Kidney (tissue), 14 donors: ENCODE results near the gene MCL1. TPM values are rescaled to one million over a fixed set of nuclear protein-coding genes. Genes with fewer than 3 reads are reported as not detected.

ENCODE experiments used
- DNase-seq, 5 donors: peaks; one replicate each; pipeline ENCODE4 v3.0.0-alpha.2; 2013 to 2020
- FAIRE-seq: peaks from 2 replicates; lab custom pipeline; 2012; peaks lifted over from hg19 to GRCh38; lab: Jason Lieb, UNC
- H3K27ac ChIP-seq, 2 donors: one replicate each; pipeline ENCODE4 v1.7.0; 2013; ENCODE audit warnings: low read depth in 2 of 2, low read length in 2 of 2, inconsistent platforms in 1 of 2
- H3K27me3 ChIP-seq: one replicate; pipeline ENCODE4 v1.7.1; 2013; ENCODE audit warnings: low read length, inconsistent platforms; ENCODE audit not compliant: control insufficient read depth, insufficient read depth
- H3K36me3 ChIP-seq, 3 donors: one replicate each; pipeline versions ENCODE4 v1.7.0 to v1.7.1; 2013; ENCODE audit warnings: low read length in 3 of 3, control low read depth in 1 of 3, inconsistent platforms in 1 of 3; ENCODE audit not compliant: insufficient read depth in 3 of 3, control insufficient read depth in 2 of 3
- H3K4me1 ChIP-seq, 3 donors: one replicate each; pipeline versions ENCODE4 v1.7.0 to v1.7.1; 2013; ENCODE audit warnings: low read length in 3 of 3, inconsistent platforms in 1 of 3, low read depth in 1 of 3; ENCODE audit not compliant: control insufficient read depth in 2 of 3, insufficient read depth in 2 of 3
- H3K4me3 ChIP-seq, 3 donors: one replicate each; pipeline versions ENCODE4 v1.7.0 to v1.8.1; 2013; ENCODE audit warnings: low read length in 3 of 3, control low read depth in 1 of 3, inconsistent platforms in 1 of 3
- H3K9ac ChIP-seq, 3 donors: one replicate each; pipeline versions ENCODE4 v1.7.0 to v1.7.1; 2013; ENCODE audit warnings: low read length in 3 of 3, control low read depth in 1 of 3, inconsistent platforms in 1 of 3
- H3K9me3 ChIP-seq, 3 donors: one replicate each; pipeline versions ENCODE4 v1.7.0 to v1.7.1; 2013; ENCODE audit warnings: low read length in 3 of 3, control low read depth in 1 of 3, inconsistent platforms in 1 of 3; ENCODE audit not compliant: control insufficient read depth in 2 of 3, insufficient read depth in 1 of 3
- intact Hi-C: fragments of 100-400 bp; cut with DNase I; formaldehyde crosslinking; loops from one replicate; pipeline ENCODE4 v1.11.1; 2022
- polyA plus RNA-seq: library from polyadenylated mRNA; stranded (reverse); fragments of 350-450 nt; fragmentation: Illumina TruSeq; extraction: RNeasy Lipid Tissue Mini Kit (QIAGEN cat#74804); gene quantifications from one replicate; pipeline ENCODE4 v1.2.3, GENCODE V29; 2014; ENCODE audit warnings: low read depth, low replicate concordance; ENCODE audit not compliant: insufficient read depth
- total RNA-seq: library from RNA; stranded (reverse); fragmentation: NEBNext Ultra II Directional; extraction: Animal tissue kit (Norgen Biotek cat#: 25700); gene quantifications from one replicate; pipeline ENCODE4 v1.2.1, GENCODE V29; 2021
- TF ChIP-seq, protein P1 (sequence below): IDR thresholded peaks from 3 replicates; pipeline ENCODE4 v1.5.1; 2012; ENCODE audit warnings: mild to moderate bottlenecking, moderate library complexity, borderline replicate concordance; ENCODE audit not compliant: insufficient read depth; ENCODE audit errors: extremely low read depth
- donor health status: control.
- donor health status: control.
- donor health status: control.
- donor health status: control.
- donor health status: control.
- donor health status: DM: yes; HTN: yes; CAD: no.
- donor health status: Normal renal cell carcinoma (clear cell type).

MCL1 gene
- total and polyA plus RNA-seq, 2 donors from 2014 or later, result 79.5 to 253 TPM

DNA sequence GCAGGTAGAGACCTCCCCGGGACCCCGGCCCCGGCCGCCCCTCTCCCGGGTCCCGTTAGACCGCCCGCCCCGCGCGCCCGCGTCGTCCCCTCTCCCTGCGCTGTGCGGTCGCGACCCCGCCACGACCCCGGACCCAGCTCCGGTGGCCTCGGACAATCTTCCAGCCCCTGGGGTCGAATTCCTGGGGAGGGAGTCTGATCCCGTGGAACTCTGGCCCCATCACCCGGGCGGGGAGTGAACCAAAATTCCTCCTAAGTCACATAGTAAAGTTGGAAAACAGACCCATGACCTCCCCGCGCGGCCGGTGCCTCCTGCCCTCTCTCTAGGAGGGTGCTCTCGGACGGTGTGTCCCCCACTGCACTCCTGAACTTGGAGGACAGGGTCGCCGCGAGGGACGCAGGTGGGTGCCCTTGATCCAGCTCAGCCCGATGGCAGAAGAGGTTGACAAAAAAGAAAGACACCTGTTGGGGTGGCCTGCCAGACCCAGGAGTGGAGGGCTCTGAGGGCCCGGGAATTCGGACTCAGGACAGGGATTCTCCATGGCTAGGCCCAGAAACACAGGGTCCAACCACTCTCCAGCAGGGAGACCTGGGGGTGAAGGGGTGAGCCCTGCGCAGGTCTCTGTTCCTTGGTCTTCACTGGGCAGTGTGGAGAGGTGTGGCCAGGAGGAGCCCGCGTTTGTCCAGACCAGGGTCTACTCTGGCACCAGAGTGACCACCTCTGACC is 29.8 kb downstream of the MCL1 start:
- intact Hi-C loops, result no loop called here
- Histone ChIP-seq H3K36me3 (no peaks in the 10 kb centered on the region), H3K27ac (peak overlapping the region in 1 of 2 donors; percentile 36), H3K9ac (peak overlapping the region in 1 of 3 donors; percentile 19), H3K9me3 (no peaks in the 10 kb centered on the region), H3K4me3 (peak overlapping the region in 2 of 3 donors; percentile 28 to 46), H3K4me1 (peaks cover 0 to 12% (median 7%) of the 10 kb centered on the region in 3 donors), H3K27me3 (no peaks in the 10 kb centered on the region)
- TF ChIP-seq, protein P1, sequence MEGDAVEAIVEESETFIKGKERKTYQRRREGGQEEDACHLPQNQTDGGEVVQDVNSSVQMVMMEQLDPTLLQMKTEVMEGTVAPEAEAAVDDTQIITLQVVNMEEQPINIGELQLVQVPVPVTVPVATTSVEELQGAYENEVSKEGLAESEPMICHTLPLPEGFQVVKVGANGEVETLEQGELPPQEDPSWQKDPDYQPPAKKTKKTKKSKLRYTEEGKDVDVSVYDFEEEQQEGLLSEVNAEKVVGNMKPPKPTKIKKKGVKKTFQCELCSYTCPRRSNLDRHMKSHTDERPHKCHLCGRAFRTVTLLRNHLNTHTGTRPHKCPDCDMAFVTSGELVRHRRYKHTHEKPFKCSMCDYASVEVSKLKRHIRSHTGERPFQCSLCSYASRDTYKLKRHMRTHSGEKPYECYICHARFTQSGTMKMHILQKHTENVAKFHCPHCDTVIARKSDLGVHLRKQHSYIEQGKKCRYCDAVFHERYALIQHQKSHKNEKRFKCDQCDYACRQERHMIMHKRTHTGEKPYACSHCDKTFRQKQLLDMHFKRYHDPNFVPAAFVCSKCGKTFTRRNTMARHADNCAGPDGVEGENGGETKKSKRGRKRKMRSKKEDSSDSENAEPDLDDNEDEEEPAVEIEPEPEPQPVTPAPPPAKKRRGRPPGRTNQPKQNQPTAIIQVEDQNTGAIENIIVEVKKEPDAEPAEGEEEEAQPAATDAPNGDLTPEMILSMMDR, result no peak
- DNase-seq (peak in 4 of 5 donors; percentile 43 to 89 (median 66)), FAIRE-seq (no peak)

DNA sequence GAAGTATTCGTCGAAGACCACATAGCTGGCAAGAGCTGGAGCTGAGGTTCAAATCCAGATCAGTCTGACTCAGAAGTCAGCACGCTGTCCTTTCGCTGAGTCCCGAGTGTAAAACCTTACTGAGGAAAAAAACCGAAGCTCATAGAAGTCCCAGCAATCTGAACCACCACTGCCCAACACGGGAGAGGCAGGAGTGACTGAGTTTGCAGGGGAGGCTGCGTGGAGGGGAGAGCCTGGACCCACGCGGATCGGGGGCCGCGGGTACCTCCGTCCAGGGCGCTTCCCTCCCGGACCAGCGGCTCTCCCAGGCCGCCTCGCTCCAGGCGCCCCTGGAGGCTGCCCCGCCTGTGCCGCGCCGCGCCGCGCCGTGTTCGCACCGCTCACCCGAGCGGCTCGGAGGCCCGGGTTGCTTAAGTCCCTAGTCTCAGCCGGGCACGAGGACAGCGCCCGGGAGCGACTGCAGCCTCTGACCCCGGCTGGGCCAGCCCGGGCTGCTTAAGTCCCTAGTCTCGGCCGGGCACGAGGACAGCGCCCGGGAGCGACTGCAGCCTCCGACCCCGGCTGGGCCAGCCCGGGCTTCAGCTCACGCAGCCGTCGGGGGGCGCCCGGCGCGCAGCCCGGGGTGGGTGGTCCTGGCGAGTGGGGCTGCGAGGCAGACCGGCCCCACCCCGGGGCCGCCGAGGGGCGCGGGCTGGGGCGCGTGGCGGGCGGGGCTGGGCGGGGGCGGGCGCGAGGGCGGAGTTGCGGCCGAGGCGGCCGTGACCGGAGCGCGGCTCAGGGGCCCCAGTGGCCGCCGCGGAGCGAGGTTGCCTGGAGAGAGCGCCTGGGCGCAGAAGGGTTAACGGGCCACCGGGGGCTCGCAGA is 30.5 kb downstream of the MCL1 start, which contains the start of gene ADAMTSL4:
TSS of gene ADAMTSL4 (plus strand) at position 777 of the 864 bp plus-strand sequence. CDS start 2,881 bp downstream, outside the sequence.
- DNase-seq (peak; percentile 62 to 94 (median 76)), FAIRE-seq (no peak)
- H3K27ac ChIP-seq, result peak within 1 kb of the TSS; percentile 47 to 51
- no peaks in the 10 kb centered on the region for H3K27me3 ChIP-seq
- H3K36me3 ChIP-seq, result no peaks in the 10 kb centered on the region
- no peaks in the 10 kb centered on the region for H3K9me3 ChIP-seq
- intact Hi-C loops, result no loop called here
- peak within 1 kb of the TSS; percentile 41 to 66 (median 55) for H3K4me3 ChIP-seq
- H3K4me1 ChIP-seq, result peaks cover 0 to 12% (median 7%) of the 10 kb centered on the region in 3 donors
- TF ChIP-seq, protein P1, result peak; percentile 19
- H3K9ac ChIP-seq, result peak within 1 kb of the TSS in 2 of 3 donors; percentile 35 to 58

DNA sequence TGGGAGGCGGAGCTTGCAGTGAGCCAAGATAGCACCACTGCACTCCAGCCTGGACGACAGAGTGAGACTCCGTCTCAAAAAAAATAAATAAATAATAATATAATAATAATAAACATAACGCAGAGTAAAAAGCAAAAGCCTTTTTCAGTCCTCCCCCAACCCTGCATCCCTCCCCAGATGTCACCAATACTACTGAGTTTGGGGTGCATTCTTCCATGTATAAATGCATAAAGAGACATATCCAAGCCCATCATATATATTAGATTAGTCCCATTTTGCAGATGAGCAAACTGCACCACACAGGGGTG is 31.1 kb downstream of the MCL1 start:
- intact Hi-C loops, result no loop called here
- Histone ChIP-seq H3K36me3 (no peaks in the 10 kb centered on the region), H3K4me1 (peaks cover 0 to 12% (median 7%) of the 10 kb centered on the region in 3 donors), H3K27me3 (no peaks in the 10 kb centered on the region), H3K9ac (peak overlapping the region in 2 of 3 donors; percentile 35 to 58), H3K27ac (no peak overlapping the region), H3K4me3 (peak overlapping the region; percentile 41 to 66 (median 55)), H3K9me3 (no peaks in the 10 kb centered on the region)
- DNase-seq (no peak), FAIRE-seq (no peak)
- TF ChIP-seq, protein P1, result no peak
